GM18909 (cell line): ENCODE results near the gene PLEK2.
"Not testable (repeated sequence)": the region's sequence is repeated elsewhere in the genome, so short reads cannot be mapped to it uniquely, and the experiment has no call there.

Experiments used
- ATAC-seq: cut with Tn5 transposase; IDR thresholded peaks from one replicate; pipeline ENCODE4 v1.9.1; 2021; ENCODE audit warnings: mild to moderate bottlenecking; ENCODE audit not compliant: unreplicated experiment, poor library complexity

Gene PLEK2

GRCh38 chr14:67429510-67430205, 17.7 kb upstream of the PLEK2 start:
- no peak for ATAC-seq

- ATAC-seq = no peak
These were observed 16.6 kb upstream of the PLEK2 start for GRCh38 chr14:67428501-67429031.

GRCh38 chr14:67426983-67427606, 15.1 kb upstream of the PLEK2 start:
- ATAC-seq = no peak

GRCh38 chr14:67426161-67426560, 14.2 kb upstream of the PLEK2 start:
- no peak for ATAC-seq

- no peak for ATAC-seq
These were observed 13.6 kb upstream of the PLEK2 start for GRCh38 chr14:67425608-67426007.

- ATAC-seq = no peak
These were observed 12.6 kb upstream of the PLEK2 start for GRCh38 chr14:67424539-67424938.

GRCh38 chr14:67423424-67423823, 11.5 kb upstream of the PLEK2 start:
- ATAC-seq = no peak

- no peak for ATAC-seq
These were observed 9.6 kb upstream of the PLEK2 start for GRCh38 chr14:67421356-67422224.

GRCh38 chr14:67420102-67420739, 8.3 kb upstream of the PLEK2 start:
- no peak for ATAC-seq

GRCh38 chr14:67418401-67419191, 6.6 kb upstream of the PLEK2 start:
- ATAC-seq = no peak

GRCh38 chr14:67417633-67418032, 5.7 kb upstream of the PLEK2 start:
- ATAC-seq = no peak

GRCh38 chr14:67416810-67417209, 4.8 kb upstream of the PLEK2 start:
- no peak for ATAC-seq

- no peak for ATAC-seq
These were observed 4.1 kb upstream of the PLEK2 start for GRCh38 chr14:67416085-67416484.

- not testable (repeated sequence) for ATAC-seq
These were observed 3.6 kb upstream of the PLEK2 start for GRCh38 chr14:67415610-67416009.

- no peak for ATAC-seq
These were observed 2.1 kb upstream of the PLEK2 start for GRCh38 chr14:67413806-67414769.

- no peak for ATAC-seq
These were observed 595 bp downstream of the PLEK2 start for GRCh38 chr14:67411370-67411769.

- ATAC-seq = no peak
These were observed 1.7 kb downstream of the PLEK2 start for GRCh38 chr14:67410313-67410712.

GRCh38 chr14:67409461-67409860, 2.5 kb downstream of the PLEK2 start:
- no peak for ATAC-seq
